ENCODE measurements around the gene CORIN.
A peak's percentile ranks its signal among the peaks of the same experiment; 100 is the strongest.

DNA sequence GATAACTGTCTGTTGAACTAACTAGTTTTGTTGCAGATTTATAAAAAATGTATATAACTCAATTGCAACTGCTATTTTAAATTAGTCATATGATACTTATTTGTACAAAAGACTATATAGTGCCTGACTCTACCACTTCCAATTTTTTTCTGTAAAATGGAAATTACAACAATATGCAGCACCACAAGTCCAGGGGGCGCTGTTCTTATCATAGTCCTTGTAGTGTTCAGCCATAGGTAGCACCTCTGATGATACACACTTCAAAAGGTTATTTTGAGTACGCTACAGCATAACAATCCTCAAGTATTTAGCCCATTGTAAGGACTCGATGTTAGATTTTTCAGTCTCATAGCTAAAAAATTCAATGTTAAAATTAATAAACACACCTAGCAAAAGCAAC is 174.9 kb downstream of the CORIN start:
- TF ChIP-seq RFX5 (IDR thresholded peaks at IDR 0.05; ENCODE audit: low read length), result no peak
- TF ChIP-seq, protein P1, sequence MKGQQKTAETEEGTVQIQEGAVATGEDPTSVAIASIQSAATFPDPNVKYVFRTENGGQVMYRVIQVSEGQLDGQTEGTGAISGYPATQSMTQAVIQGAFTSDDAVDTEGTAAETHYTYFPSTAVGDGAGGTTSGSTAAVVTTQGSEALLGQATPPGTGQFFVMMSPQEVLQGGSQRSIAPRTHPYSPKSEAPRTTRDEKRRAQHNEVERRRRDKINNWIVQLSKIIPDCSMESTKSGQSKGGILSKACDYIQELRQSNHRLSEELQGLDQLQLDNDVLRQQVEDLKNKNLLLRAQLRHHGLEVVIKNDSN (IDR thresholded peaks at IDR 0.05; ENCODE audit: borderline replicate concordance, low read depth), result no peak
- TF ChIP-seq, protein P2, sequence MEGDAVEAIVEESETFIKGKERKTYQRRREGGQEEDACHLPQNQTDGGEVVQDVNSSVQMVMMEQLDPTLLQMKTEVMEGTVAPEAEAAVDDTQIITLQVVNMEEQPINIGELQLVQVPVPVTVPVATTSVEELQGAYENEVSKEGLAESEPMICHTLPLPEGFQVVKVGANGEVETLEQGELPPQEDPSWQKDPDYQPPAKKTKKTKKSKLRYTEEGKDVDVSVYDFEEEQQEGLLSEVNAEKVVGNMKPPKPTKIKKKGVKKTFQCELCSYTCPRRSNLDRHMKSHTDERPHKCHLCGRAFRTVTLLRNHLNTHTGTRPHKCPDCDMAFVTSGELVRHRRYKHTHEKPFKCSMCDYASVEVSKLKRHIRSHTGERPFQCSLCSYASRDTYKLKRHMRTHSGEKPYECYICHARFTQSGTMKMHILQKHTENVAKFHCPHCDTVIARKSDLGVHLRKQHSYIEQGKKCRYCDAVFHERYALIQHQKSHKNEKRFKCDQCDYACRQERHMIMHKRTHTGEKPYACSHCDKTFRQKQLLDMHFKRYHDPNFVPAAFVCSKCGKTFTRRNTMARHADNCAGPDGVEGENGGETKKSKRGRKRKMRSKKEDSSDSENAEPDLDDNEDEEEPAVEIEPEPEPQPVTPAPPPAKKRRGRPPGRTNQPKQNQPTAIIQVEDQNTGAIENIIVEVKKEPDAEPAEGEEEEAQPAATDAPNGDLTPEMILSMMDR (IDR thresholded peaks at IDR 0.05), result peak; percentile 55
- no peak for TF ChIP-seq EP300 (IDR thresholded peaks at IDR 0.05; ENCODE audit: borderline replicate concordance in 1 of 2, low read depth in 1 of 2, low read length in 1 of 2)
- TF ChIP-seq SIN3A (IDR thresholded peaks at IDR 0.05; ENCODE audit: borderline replicate concordance, low read depth, low read length), result no peak
- TF ChIP-seq RAD21 (IDR thresholded peaks at IDR 0.05; ENCODE audit: low read length), result no peak
- no peak for TF ChIP-seq EZH2phosphoT487 (IDR thresholded peaks at IDR 0.05; ENCODE audit: borderline replicate concordance, low read depth)

All from SK-N-SH (cell line).